ENCODE data around the gene ZSWIM8. TPM values are rescaled to one million over a fixed set of nuclear protein-coding genes. Genes with fewer than 3 reads are reported as not detected.

The ZSWIM8 gene
- total RNA-seq, 6 experiments from 2014 or later: 47.2 to 62.6 (median 55.3) TPM

DNA sequence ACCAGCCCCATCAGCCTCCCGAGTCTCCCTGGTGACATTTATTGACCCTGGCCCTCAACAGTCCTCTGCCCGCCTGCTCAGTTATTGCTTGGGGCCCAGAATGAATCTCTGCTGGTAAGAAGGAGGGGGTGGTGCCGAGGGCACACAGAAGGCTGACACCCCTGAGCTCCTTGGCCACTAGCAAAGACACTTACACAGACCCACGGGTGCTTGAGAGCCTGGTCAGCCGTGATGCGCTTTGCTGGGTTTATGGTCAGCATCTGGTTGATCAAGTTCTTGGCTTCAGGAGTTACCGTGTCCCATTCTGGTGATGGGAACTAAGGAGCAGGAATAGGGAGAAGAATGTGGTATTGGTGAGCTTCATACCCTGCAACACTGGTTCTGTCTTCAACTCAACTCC is 61.6 kb downstream of the ZSWIM8 start:
- H3K36me3 Mint-ChIP-seq (ENCODE audit: low read depth): peaks cover 20% of the 10 kb centered on the region
- TF ChIP-seq, protein P1, sequence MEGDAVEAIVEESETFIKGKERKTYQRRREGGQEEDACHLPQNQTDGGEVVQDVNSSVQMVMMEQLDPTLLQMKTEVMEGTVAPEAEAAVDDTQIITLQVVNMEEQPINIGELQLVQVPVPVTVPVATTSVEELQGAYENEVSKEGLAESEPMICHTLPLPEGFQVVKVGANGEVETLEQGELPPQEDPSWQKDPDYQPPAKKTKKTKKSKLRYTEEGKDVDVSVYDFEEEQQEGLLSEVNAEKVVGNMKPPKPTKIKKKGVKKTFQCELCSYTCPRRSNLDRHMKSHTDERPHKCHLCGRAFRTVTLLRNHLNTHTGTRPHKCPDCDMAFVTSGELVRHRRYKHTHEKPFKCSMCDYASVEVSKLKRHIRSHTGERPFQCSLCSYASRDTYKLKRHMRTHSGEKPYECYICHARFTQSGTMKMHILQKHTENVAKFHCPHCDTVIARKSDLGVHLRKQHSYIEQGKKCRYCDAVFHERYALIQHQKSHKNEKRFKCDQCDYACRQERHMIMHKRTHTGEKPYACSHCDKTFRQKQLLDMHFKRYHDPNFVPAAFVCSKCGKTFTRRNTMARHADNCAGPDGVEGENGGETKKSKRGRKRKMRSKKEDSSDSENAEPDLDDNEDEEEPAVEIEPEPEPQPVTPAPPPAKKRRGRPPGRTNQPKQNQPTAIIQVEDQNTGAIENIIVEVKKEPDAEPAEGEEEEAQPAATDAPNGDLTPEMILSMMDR (IDR thresholded peaks at IDR 0.05): no peak
- no peaks in the 10 kb centered on the region for H3K9me3 Mint-ChIP-seq
- DNase-seq: no peak
- peaks cover 40% of the 10 kb centered on the region for H3K4me1 Mint-ChIP-seq (ENCODE audit: low read depth)
- H3K27ac Mint-ChIP-seq: no peak overlapping the region
- H3K27me3 Mint-ChIP-seq (ENCODE audit: insufficient read depth): peaks cover 5% of the 10 kb centered on the region; the same call in 1 of the 2 replicates
- no peak overlapping the region for H3K4me3 Mint-ChIP-seq

DNA sequence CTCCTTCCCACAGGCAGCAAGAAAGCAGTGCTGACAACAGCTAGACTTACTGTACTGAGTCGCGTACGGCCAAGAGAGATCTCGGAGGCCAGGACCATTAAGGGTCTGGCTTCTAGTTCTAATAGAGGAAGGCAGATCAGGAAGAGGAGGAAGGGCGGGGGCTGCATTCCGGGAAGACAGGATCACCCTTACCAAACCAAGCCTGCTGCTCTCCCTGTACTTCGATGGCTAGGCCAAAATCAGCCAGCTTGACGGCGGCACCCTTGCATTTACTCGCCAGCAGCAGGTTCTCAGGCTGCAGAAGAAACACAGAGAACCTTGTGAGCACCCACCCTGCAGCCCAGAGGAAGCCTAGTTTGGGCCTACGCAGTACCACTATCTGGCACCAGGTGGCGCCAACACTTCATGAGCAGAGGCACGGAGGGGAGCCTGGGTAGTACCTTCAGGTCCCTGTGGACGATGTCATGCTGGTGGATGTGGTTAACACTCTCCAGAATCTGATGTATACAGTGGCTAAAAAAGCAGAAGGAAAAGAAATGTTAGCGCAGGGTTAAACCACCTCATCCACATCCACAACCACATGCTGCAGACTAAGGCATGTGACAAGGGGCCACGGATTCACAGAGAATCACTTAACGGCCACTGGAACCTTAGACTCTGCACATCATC is 63.5 kb downstream of the ZSWIM8 start:
- peak overlapping the region; percentile 47 for H3K27ac Mint-ChIP-seq
- H3K4me1 Mint-ChIP-seq (ENCODE audit: low read depth): peaks cover 29% of the 10 kb centered on the region
- peaks cover 16% of the 10 kb centered on the region; the same call in 1 of the 2 replicates for H3K36me3 Mint-ChIP-seq (ENCODE audit: low read depth)
- H3K4me3 Mint-ChIP-seq: no peak overlapping the region
- TF ChIP-seq, protein P1 (IDR thresholded peaks at IDR 0.05): peak; percentile 100
- DNase-seq: peak; percentile 69
- peaks cover 5% of the 10 kb centered on the region; the same call in 1 of the 2 replicates for H3K27me3 Mint-ChIP-seq (ENCODE audit: insufficient read depth)
- H3K9me3 Mint-ChIP-seq: no peaks in the 10 kb centered on the region

DNA sequence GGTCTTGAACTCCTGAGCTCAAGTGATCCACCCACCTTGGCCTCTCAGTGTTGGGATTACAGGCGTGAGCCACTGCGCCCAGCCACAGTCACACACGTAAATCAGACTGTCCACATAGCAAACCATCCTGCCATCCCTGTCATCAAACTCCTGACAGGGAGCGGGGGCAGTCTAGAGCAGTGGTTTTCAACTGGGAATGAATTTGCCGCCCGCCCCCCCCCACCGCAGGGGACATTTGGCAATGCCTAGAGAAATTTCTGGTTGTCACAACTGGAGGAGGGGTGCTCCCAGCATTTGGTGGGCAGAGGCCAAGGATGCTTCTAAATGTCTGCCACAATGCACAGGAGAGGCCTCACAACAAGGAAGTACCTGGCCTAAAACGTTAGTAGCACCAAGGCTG is 64.8 kb downstream of the ZSWIM8 start:
- H3K9me3 Mint-ChIP-seq: no peaks in the 10 kb centered on the region
- DNase-seq: no peak
- peaks cover 29% of the 10 kb centered on the region for H3K4me1 Mint-ChIP-seq (ENCODE audit: low read depth)
- TF ChIP-seq, protein P1 (IDR thresholded peaks at IDR 0.05): no peak
- peaks cover 1% of the 10 kb centered on the region; the same call in 1 of the 2 replicates for H3K27me3 Mint-ChIP-seq (ENCODE audit: insufficient read depth)
- H3K4me3 Mint-ChIP-seq: no peak overlapping the region
- peak overlapping the region; percentile 81; the same call in 1 of the 2 replicates for H3K27ac Mint-ChIP-seq
- peaks cover 16% of the 10 kb centered on the region; the same call in 1 of the 2 replicates for H3K36me3 Mint-ChIP-seq (ENCODE audit: low read depth)

DNA sequence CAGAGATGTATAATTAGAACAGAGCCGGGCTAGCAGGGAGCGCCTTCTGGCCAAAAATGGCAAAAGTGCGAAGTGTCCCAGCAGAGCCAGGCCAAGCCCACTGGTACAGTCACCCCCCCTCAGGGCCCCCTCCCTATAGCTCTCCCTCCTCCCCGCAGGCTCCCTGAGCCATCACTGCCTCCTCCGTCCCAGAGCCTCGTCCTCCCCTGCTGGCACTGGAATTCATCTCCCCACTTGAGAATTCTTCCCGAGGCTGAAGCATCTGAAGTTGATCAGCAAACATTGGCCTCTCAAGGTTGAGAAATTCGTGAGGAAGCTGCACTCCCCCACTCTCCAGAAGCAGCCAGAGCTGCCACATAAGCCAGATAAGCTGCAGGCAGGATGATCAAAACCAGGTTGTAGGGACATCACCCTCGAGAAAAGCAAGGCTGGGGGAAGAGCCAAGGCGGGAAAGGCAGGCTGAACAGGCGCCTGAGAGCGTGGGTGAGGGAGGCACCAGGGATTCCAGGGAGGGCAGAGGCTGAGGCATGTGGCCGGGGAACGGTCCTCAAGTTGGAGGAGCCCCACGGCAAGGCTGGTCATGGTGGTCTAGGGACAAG is 65.6 kb downstream of the ZSWIM8 start:
- TF ChIP-seq, protein P1 (IDR thresholded peaks at IDR 0.05): no peak
- Mint-ChIP-seq H3K27ac (peak overlapping the region; percentile 81), H3K4me1 (ENCODE audit: low read depth) (peaks cover 29% of the 10 kb centered on the region), H3K27me3 (ENCODE audit: insufficient read depth) (peaks cover 1% of the 10 kb centered on the region; the same call in 1 of the 2 replicates), H3K36me3 (ENCODE audit: low read depth) (peaks cover 21% of the 10 kb centered on the region; the same call in 1 of the 2 replicates), H3K4me3 (peak overlapping the region; percentile 42), H3K9me3 (no peaks in the 10 kb centered on the region)
- peak; percentile 68 for DNase-seq

Other genes with a start within 250 kb of the ZSWIM8 start
- gene USP54, start 194.3 kb upstream of the ZSWIM8 start, total RNA-seq (2021; fragmentation: NEBNext Ultra II Directional; extraction: Animal tissue kit (Norgen Biotek cat#: 25700)): 10 to 100 TPM in 5 of 6 experiments, 1 to 10 TPM in 1; 9.1 to 12.9 (median 10.7) TPM
- 1 to 10 TPM in 3 of 6 experiments, under 1 TPM in 3; 0.41 to 2.5 (median 0.90) TPM for gene MYOZ1, start 144.1 kb upstream of the ZSWIM8 start, total RNA-seq (2021; fragmentation: NEBNext Ultra II Directional; extraction: Animal tissue kit (Norgen Biotek cat#: 25700))
- 1 to 10 TPM; 1.5 to 3.3 (median 1.6) TPM for gene SYNPO2L, start 129.6 kb upstream of the ZSWIM8 start, total RNA-seq (2021; fragmentation: NEBNext Ultra II Directional; extraction: Animal tissue kit (Norgen Biotek cat#: 25700))
- 1 to 10 TPM; 2.2 to 3.7 (median 2.8) TPM for gene AGAP5, start 87.5 kb upstream of the ZSWIM8 start, total RNA-seq (2021; fragmentation: NEBNext Ultra II Directional; extraction: Animal tissue kit (Norgen Biotek cat#: 25700))
- 100 to 1,000 TPM in 1 of 6 experiments, 10 to 100 TPM in 5; 90.8 to 108 (median 97.7) TPM for gene SEC24C, start 41.2 kb upstream of the ZSWIM8 start, total RNA-seq (2021; fragmentation: NEBNext Ultra II Directional; extraction: Animal tissue kit (Norgen Biotek cat#: 25700))
- 10 to 100 TPM; 27.1 to 34.7 (median 30.6) TPM for gene CHCHD1, start 3.6 kb upstream of the ZSWIM8 start, total RNA-seq (2021; fragmentation: NEBNext Ultra II Directional; extraction: Animal tissue kit (Norgen Biotek cat#: 25700))
- gene NDST2, start 26.0 kb downstream of the ZSWIM8 start, total RNA-seq (2021; fragmentation: NEBNext Ultra II Directional; extraction: Animal tissue kit (Norgen Biotek cat#: 25700)): 10 to 100 TPM; 18.9 to 21.5 (median 20.3) TPM
- gene CAMK2G, start 88.9 kb downstream of the ZSWIM8 start, total RNA-seq (2021; fragmentation: NEBNext Ultra II Directional; extraction: Animal tissue kit (Norgen Biotek cat#: 25700)): 10 to 100 TPM; 24.6 to 33.1 (median 28.1) TPM
- gene PLAU, start 125.5 kb downstream of the ZSWIM8 start, total RNA-seq (2021; fragmentation: NEBNext Ultra II Directional; extraction: Animal tissue kit (Norgen Biotek cat#: 25700)): 10 to 100 TPM; 14.0 to 25.5 (median 24.0) TPM
- gene VCL, start 212.5 kb downstream of the ZSWIM8 start, total RNA-seq (2021; fragmentation: NEBNext Ultra II Directional; extraction: Animal tissue kit (Norgen Biotek cat#: 25700)): 100 to 1,000 TPM; 366 to 443 (median 406) TPM

All from HFFc6 (cell line).